GM19324 (cell line): ENCODE measurements around the gene CCDC43.

Experiments used
- ATAC-seq: cut with Tn5 transposase; IDR thresholded peaks from one replicate; pipeline ENCODE4 v1.9.1; 2021; ENCODE audit warnings: mild to moderate bottlenecking, moderate library complexity; ENCODE audit not compliant: unreplicated experiment, low FRiP score

The CCDC43 gene

GRCh38 chr17:44628243-44629188, 61.1 kb downstream of the CCDC43 start:
- no peak for ATAC-seq

- no peak for ATAC-seq
Observed at GRCh38 chr17:44627513-44628242, 61.9 kb downstream of the CCDC43 start.
